Measurements from ENCODE around the gene DNPEP.
"Not testable (repeated sequence)": the region's sequence is repeated elsewhere in the genome, so short reads cannot be mapped to it uniquely, and the experiment has no call there.

DNPEP gene

GRCh38 chr2:219399716-219400478 lies 12.2 kb upstream of the DNPEP start:
- DNase-seq (ENCODE audit: low spot score), result no peak
- no peaks in the 10 kb centered on the region for H3K27me3 Mint-ChIP-seq (ENCODE audit: low read depth)
- H3K27ac Mint-ChIP-seq, result no peak overlapping the region
- no peaks in the 10 kb centered on the region for H3K36me3 Mint-ChIP-seq (ENCODE audit: low read depth)
- H3K9me3 Mint-ChIP-seq, result no peaks in the 10 kb centered on the region
- no peaks in the 10 kb centered on the region for H3K4me1 Mint-ChIP-seq (ENCODE audit: low read depth)
- H3K4me3 Mint-ChIP-seq, result no peak overlapping the region

- no peak for DNase-seq (ENCODE audit: low spot score)
- Mint-ChIP-seq H3K27ac (no peak overlapping the region), H3K36me3 (ENCODE audit: low read depth) (no peaks in the 10 kb centered on the region), H3K9me3 (no peaks in the 10 kb centered on the region), H3K27me3 (ENCODE audit: low read depth) (no peaks in the 10 kb centered on the region), H3K4me3 (no peak overlapping the region), H3K4me1 (ENCODE audit: low read depth) (no peaks in the 10 kb centered on the region)
Observed at GRCh38 chr2:219398721-219399363, 11.1 kb upstream of the DNPEP start.

- Mint-ChIP-seq H3K9me3 (no peaks in the 10 kb centered on the region), H3K4me1 (ENCODE audit: low read depth) (no peaks in the 10 kb centered on the region), H3K27me3 (ENCODE audit: low read depth) (peaks cover 6% of the 10 kb centered on the region), H3K36me3 (ENCODE audit: low read depth) (no peaks in the 10 kb centered on the region), H3K4me3 (no peak overlapping the region), H3K27ac (no peak overlapping the region)
- no peak for DNase-seq (ENCODE audit: low spot score)
Observed at GRCh38 chr2:219396863-219397457, 9.2 kb upstream of the DNPEP start.

GRCh38 chr2:219395609-219396008 lies 7.9 kb upstream of the DNPEP start:
- no peak overlapping the region for H3K27ac Mint-ChIP-seq
- H3K36me3 Mint-ChIP-seq (ENCODE audit: low read depth), result no peaks in the 10 kb centered on the region
- no peak overlapping the region for H3K4me3 Mint-ChIP-seq
- H3K9me3 Mint-ChIP-seq, result no peaks in the 10 kb centered on the region
- H3K4me1 Mint-ChIP-seq (ENCODE audit: low read depth), result no peaks in the 10 kb centered on the region
- no peak for DNase-seq (ENCODE audit: low spot score)
- H3K27me3 Mint-ChIP-seq (ENCODE audit: low read depth), result peaks cover 13% of the 10 kb centered on the region

- not testable (repeated sequence) for H3K9me3 Mint-ChIP-seq; DNase-seq (ENCODE audit: low spot score); H3K4me3 Mint-ChIP-seq; H3K4me1 Mint-ChIP-seq (ENCODE audit: low read depth); H3K36me3 Mint-ChIP-seq (ENCODE audit: low read depth); H3K27ac Mint-ChIP-seq
- H3K27me3 Mint-ChIP-seq (ENCODE audit: low read depth), result peaks cover 13% of the 10 kb centered on the region
Observed at GRCh38 chr2:219395056-219395455, 7.3 kb upstream of the DNPEP start.

GRCh38 chr2:219392754-219393153 lies 5.0 kb upstream of the DNPEP start:
- no peaks in the 10 kb centered on the region for H3K36me3 Mint-ChIP-seq (ENCODE audit: low read depth)
- peaks cover 13% of the 10 kb centered on the region for H3K27me3 Mint-ChIP-seq (ENCODE audit: low read depth)
- no peaks in the 10 kb centered on the region for H3K9me3 Mint-ChIP-seq
- DNase-seq (ENCODE audit: low spot score), result no peak
- H3K4me3 Mint-ChIP-seq, result no peak overlapping the region
- H3K4me1 Mint-ChIP-seq (ENCODE audit: low read depth), result peaks cover 5% of the 10 kb centered on the region
- H3K27ac Mint-ChIP-seq, result no peak overlapping the region

GRCh38 chr2:219388907-219389156 lies 1.1 kb upstream of the DNPEP start:
- peak overlapping the region; percentile 38 for H3K27ac Mint-ChIP-seq
- H3K4me3 Mint-ChIP-seq, result peak overlapping the region; percentile 66
- no peaks in the 10 kb centered on the region for H3K9me3 Mint-ChIP-seq
- DNase-seq (ENCODE audit: low spot score), result no peak
- peaks cover 19% of the 10 kb centered on the region for H3K36me3 Mint-ChIP-seq (ENCODE audit: low read depth)
- peaks cover 9% of the 10 kb centered on the region for H3K4me1 Mint-ChIP-seq (ENCODE audit: low read depth)
- H3K27me3 Mint-ChIP-seq (ENCODE audit: low read depth), result peaks cover 13% of the 10 kb centered on the region

- Mint-ChIP-seq H3K4me3 (peak overlapping the region; percentile 73), H3K27me3 (ENCODE audit: low read depth) (peaks cover 13% of the 10 kb centered on the region), H3K9me3 (no peaks in the 10 kb centered on the region), H3K36me3 (ENCODE audit: low read depth) (peaks cover 24% of the 10 kb centered on the region), H3K27ac (peak overlapping the region; percentile 88), H3K4me1 (ENCODE audit: low read depth) (peaks cover 9% of the 10 kb centered on the region)
- DNase-seq (ENCODE audit: low spot score), result peak; percentile 96
Observed at GRCh38 chr2:219388121-219388906, 602 bp upstream of the DNPEP start.

GRCh38 chr2:219386532-219387280 lies 1.0 kb downstream of the DNPEP start:
- Mint-ChIP-seq H3K4me1 (ENCODE audit: low read depth) (peaks cover 9% of the 10 kb centered on the region), H3K9me3 (no peaks in the 10 kb centered on the region), H3K36me3 (ENCODE audit: low read depth) (peaks cover 25% of the 10 kb centered on the region), H3K27ac (peak overlapping the region; percentile 96), H3K27me3 (ENCODE audit: low read depth) (peaks cover 6% of the 10 kb centered on the region), H3K4me3 (peak overlapping the region; percentile 98)
- DNase-seq (ENCODE audit: low spot score), result no peak

GRCh38 chr2:219385958-219386520 lies 1.7 kb downstream of the DNPEP start:
- Mint-ChIP-seq H3K9me3 (no peaks in the 10 kb centered on the region), H3K27ac (no peak overlapping the region), H3K4me1 (ENCODE audit: low read depth) (peaks cover 9% of the 10 kb centered on the region), H3K36me3 (ENCODE audit: low read depth) (peaks cover 25% of the 10 kb centered on the region), H3K4me3 (peak overlapping the region; percentile 38), H3K27me3 (ENCODE audit: low read depth) (peaks cover 2% of the 10 kb centered on the region)
- DNase-seq (ENCODE audit: low spot score), result no peak

- H3K4me1 Mint-ChIP-seq (ENCODE audit: low read depth), result peaks cover 9% of the 10 kb centered on the region
- no peak overlapping the region for H3K27ac Mint-ChIP-seq
- H3K27me3 Mint-ChIP-seq (ENCODE audit: low read depth), result no peaks in the 10 kb centered on the region
- H3K4me3 Mint-ChIP-seq, result peak overlapping the region; percentile 37
- H3K36me3 Mint-ChIP-seq (ENCODE audit: low read depth), result peaks cover 25% of the 10 kb centered on the region
- DNase-seq (ENCODE audit: low spot score), result no peak
- no peaks in the 10 kb centered on the region for H3K9me3 Mint-ChIP-seq
Observed at GRCh38 chr2:219384859-219385258, 2.9 kb downstream of the DNPEP start.

- Mint-ChIP-seq H3K36me3 (ENCODE audit: low read depth) (peaks cover 25% of the 10 kb centered on the region), H3K4me3 (no peak overlapping the region), H3K27ac (no peak overlapping the region), H3K9me3 (no peaks in the 10 kb centered on the region), H3K27me3 (ENCODE audit: low read depth) (no peaks in the 10 kb centered on the region), H3K4me1 (ENCODE audit: low read depth) (peaks cover 9% of the 10 kb centered on the region)
- DNase-seq (ENCODE audit: low spot score), result no peak
Observed at GRCh38 chr2:219384083-219384713, 3.5 kb downstream of the DNPEP start.

GRCh38 chr2:219381448-219381847 lies 6.3 kb downstream of the DNPEP start:
- no peaks in the 10 kb centered on the region for H3K9me3 Mint-ChIP-seq
- no peaks in the 10 kb centered on the region for H3K4me1 Mint-ChIP-seq (ENCODE audit: low read depth)
- H3K4me3 Mint-ChIP-seq, result no peak overlapping the region
- H3K36me3 Mint-ChIP-seq (ENCODE audit: low read depth), result peaks cover 25% of the 10 kb centered on the region
- H3K27ac Mint-ChIP-seq, result no peak overlapping the region
- DNase-seq (ENCODE audit: low spot score), result no peak
- H3K27me3 Mint-ChIP-seq (ENCODE audit: low read depth), result no peaks in the 10 kb centered on the region

All from T-helper 2 cell treated with Interferon-gamma antibody and Interleukin-4, amounts not matched to agents 5 μg/mL and 100 μg/mL, for 36 hours (primary cell).